WERI-Rb-1 (cell line): ENCODE measurements around the gene FMR1.

Experiments
- DNase-seq: peaks from one replicate; pipeline ENCODE4 v3.0.0-alpha.2; 2020
- H3K27ac ChIP-seq: fragments of 250-450 bp; sonication (Bioruptor Pico); 2 replicates; pipeline ENCODE4 v1.5.1; 2020; ENCODE audit warnings: mild to moderate bottlenecking, moderate library complexity
- H3K27me3 ChIP-seq: fragments of 250-450 bp; sonication (Bioruptor Pico); 2 replicates; pipeline ENCODE4 v1.5.1; 2021; ENCODE audit warnings: mild to moderate bottlenecking, low read depth, moderate library complexity; ENCODE audit not compliant: insufficient read depth, severe bottlenecking
- H3K36me3 ChIP-seq: fragments of 250-450 bp; sonication (Bioruptor Pico); 2 replicates; pipeline ENCODE4 v1.5.1; 2020; ENCODE audit warnings: mild to moderate bottlenecking, moderate library complexity
- H3K4me3 ChIP-seq: 2 replicates; pipeline ENCODE4 v1.5.1; 2011; ENCODE audit warnings: low read depth, mild to moderate bottlenecking, control low read depth, low read length
- H3K9me3 ChIP-seq: fragments of 250-450 bp; sonication (Bioruptor Pico); 2 replicates; pipeline ENCODE4 v1.5.1; 2021; ENCODE audit warnings: mild to moderate bottlenecking, moderate library complexity; ENCODE audit not compliant: severe bottlenecking
- CTCF ChIP-seq: IDR thresholded peaks from 2 replicates; pipeline ENCODE4 v1.5.1; 2011; ENCODE audit warnings: low read depth, mild to moderate bottlenecking, control low read depth, inconsistent platforms, low read length

FMR1 gene

GRCh38 chrX:147911192-147912022 is at the start of gene FMR1:
FMR1 (plus strand) TSS chrX:147911919; CDS start chrX:147912180, 261 bp downstream.
- Histone ChIP-seq H3K27me3 (peaks cover 5% of the 10 kb centered on the region), H3K27ac (peak within 1 kb of the TSS; percentile 89), H3K4me3 (peak within 1 kb of the TSS; percentile 83), H3K9me3 (no peaks in the 10 kb centered on the region), H3K36me3 (no peaks in the 10 kb centered on the region)
- peak; percentile 89 for DNase-seq
- no peak for TF ChIP-seq CTCF

GRCh38 chrX:147875866-147876596 is 35.7 kb upstream of the FMR1 start:
- no peak for TF ChIP-seq CTCF
- Histone ChIP-seq H3K36me3 (no peaks in the 10 kb centered on the region), H3K27me3 (peaks cover 40% of the 10 kb centered on the region), H3K9me3 (no peaks in the 10 kb centered on the region), H3K4me3 (no peak overlapping the region), H3K27ac (no peak overlapping the region)
- DNase-seq: no peak

- Histone ChIP-seq H3K27me3 (peaks cover 42% of the 10 kb centered on the region), H3K27ac (no peak overlapping the region), H3K9me3 (no peaks in the 10 kb centered on the region), H3K4me3 (no peak overlapping the region), H3K36me3 (no peaks in the 10 kb centered on the region)
- DNase-seq: no peak
- TF ChIP-seq CTCF: no peak
Measured at GRCh38 chrX:147876849-147877646, 34.7 kb upstream of the FMR1 start.

GRCh38 chrX:147877726-147878125 is 34.0 kb upstream of the FMR1 start:
- TF ChIP-seq CTCF: no peak
- H3K27me3 ChIP-seq: peaks cover 48% of the 10 kb centered on the region
- no peaks in the 10 kb centered on the region for H3K36me3 ChIP-seq
- H3K27ac ChIP-seq: no peak overlapping the region
- no peaks in the 10 kb centered on the region for H3K9me3 ChIP-seq
- no peak for DNase-seq
- no peak overlapping the region for H3K4me3 ChIP-seq

GRCh38 chrX:147884958-147885357 is 26.8 kb upstream of the FMR1 start:
- H3K9me3 ChIP-seq: no peaks in the 10 kb centered on the region
- H3K36me3 ChIP-seq: no peaks in the 10 kb centered on the region
- no peak overlapping the region for H3K27ac ChIP-seq
- no peak for DNase-seq
- peaks cover 39% of the 10 kb centered on the region for H3K27me3 ChIP-seq
- no peak overlapping the region for H3K4me3 ChIP-seq
- no peak for TF ChIP-seq CTCF
